ENCODE results near the gene BHLHE40.

BHLHE40 gene

DNA sequence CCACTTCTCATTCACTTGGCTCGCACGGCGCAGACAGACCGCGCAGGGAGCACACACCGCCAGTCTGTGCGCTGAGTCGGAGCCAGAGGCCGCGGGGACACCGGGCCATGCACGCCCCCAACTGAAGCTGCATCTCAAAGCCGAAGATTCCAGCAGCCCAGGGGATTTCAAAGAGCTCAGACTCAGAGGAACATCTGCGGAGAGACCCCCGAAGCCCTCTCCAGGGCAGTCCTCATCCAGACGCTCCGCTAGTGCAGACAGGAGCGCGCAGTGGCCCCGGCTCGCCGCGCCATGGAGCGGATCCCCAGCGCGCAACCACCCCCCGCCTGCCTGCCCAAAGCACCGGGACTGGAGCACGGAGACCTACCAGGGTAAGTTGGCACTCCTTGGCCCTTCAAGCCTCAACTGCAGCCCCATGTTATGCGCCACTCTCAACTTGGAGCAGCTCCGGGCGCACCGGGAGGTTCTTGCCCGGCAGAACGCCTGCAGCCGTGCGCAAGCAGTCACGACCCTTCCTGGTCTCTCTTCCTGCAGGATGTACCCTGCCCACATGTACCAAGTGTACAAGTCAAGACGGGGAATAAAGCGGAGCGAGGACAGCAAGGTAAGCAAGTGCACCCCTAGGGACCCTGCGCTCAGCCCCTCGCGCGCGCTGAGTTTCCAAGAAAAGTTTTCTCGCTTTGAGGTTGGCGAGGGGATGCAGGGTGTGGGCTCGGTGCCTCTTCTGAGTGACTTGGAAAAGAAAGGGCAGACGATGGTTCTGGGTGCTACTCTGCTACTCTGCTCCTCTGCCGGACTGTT, at the start of gene BHLHE40:
TSS of gene BHLHE40 (plus strand) at position 10 of the 801 bp plus-strand sequence. CDS start at position 292, 282 bp downstream.
- Histone ChIP-seq H3K27ac (ENCODE audit: low read depth, low read length) (peak within 1 kb of the TSS; percentile 100), H3K27me3 (ENCODE audit: control insufficient read depth in 1 of 2, insufficient read depth in 2 of 2, low read length in 2 of 2) (no peaks in the 10 kb centered on the region), H3K4me1 (ENCODE audit: insufficient read depth, low read length) (peaks cover 27% of the 10 kb centered on the region), H3K9me3 (ENCODE audit: low read length) (no peaks in the 10 kb centered on the region), H3K36me3 (ENCODE audit: insufficient read depth, low read length) (peaks cover 18% of the 10 kb centered on the region), H3K4me3 (ENCODE audit: low read depth in 1 of 2, low read length in 2 of 2) (peak within 1 kb of the TSS; percentile 77 to 95), H3K9ac (ENCODE audit: low read length) (peak within 1 kb of the TSS; percentile 97)

DNA sequence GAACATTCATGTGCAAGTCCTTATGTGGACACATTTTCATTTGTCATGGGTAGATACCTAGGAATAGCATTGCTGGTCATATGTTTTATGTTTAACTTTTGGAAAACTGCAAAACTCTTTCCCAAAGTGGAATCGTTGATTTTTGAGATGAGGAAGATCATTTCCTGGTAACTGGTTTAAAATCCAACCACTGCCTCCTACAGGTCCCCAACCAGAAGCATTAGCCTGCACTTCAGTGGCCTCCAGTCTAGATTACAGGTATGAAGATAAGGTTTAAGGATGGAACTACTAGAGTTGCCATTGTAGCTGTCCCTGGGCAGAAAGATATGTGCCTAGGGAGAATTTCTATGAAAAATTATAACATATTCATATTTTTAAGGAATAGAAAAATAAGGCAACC, 48.7 kb upstream of the BHLHE40 start:
- H3K4me3 ChIP-seq (ENCODE audit: low read depth in 1 of 2, low read length in 2 of 2), result no peak overlapping the region
- no peaks in the 10 kb centered on the region for H3K27me3 ChIP-seq (ENCODE audit: control insufficient read depth in 1 of 2, insufficient read depth in 2 of 2, low read length in 2 of 2)
- H3K27ac ChIP-seq (ENCODE audit: low read depth, low read length), result no peak overlapping the region
- no peak overlapping the region for H3K9ac ChIP-seq (ENCODE audit: low read length)
- no peaks in the 10 kb centered on the region for H3K9me3 ChIP-seq (ENCODE audit: low read length)
- H3K4me1 ChIP-seq (ENCODE audit: insufficient read depth, low read length), result no peaks in the 10 kb centered on the region
- H3K36me3 ChIP-seq (ENCODE audit: insufficient read depth, low read length), result no peaks in the 10 kb centered on the region

- H3K27me3 ChIP-seq (ENCODE audit: control insufficient read depth in 1 of 2, insufficient read depth in 2 of 2, low read length in 2 of 2), result no peaks in the 10 kb centered on the region
- H3K4me3 ChIP-seq (ENCODE audit: low read depth in 1 of 2, low read length in 2 of 2), result no peak overlapping the region
- no peak overlapping the region for H3K27ac ChIP-seq (ENCODE audit: low read depth, low read length)
- no peaks in the 10 kb centered on the region for H3K36me3 ChIP-seq (ENCODE audit: insufficient read depth, low read length)
- no peaks in the 10 kb centered on the region for H3K9me3 ChIP-seq (ENCODE audit: low read length)
- H3K4me1 ChIP-seq (ENCODE audit: insufficient read depth, low read length), result no peaks in the 10 kb centered on the region
- no peak overlapping the region for H3K9ac ChIP-seq (ENCODE audit: low read length)
Observed at GRCh38 chr3:4934050-4934449, 45.2 kb upstream of the BHLHE40 start.

GRCh38 chr3:4935347-4935746, 43.9 kb upstream of the BHLHE40 start:
- Histone ChIP-seq H3K27ac (ENCODE audit: low read depth, low read length) (no peak overlapping the region), H3K4me3 (ENCODE audit: low read depth in 1 of 2, low read length in 2 of 2) (no peak overlapping the region), H3K4me1 (ENCODE audit: insufficient read depth, low read length) (no peaks in the 10 kb centered on the region), H3K36me3 (ENCODE audit: insufficient read depth, low read length) (no peaks in the 10 kb centered on the region), H3K27me3 (ENCODE audit: control insufficient read depth in 1 of 2, insufficient read depth in 2 of 2, low read length in 2 of 2) (no peaks in the 10 kb centered on the region), H3K9me3 (ENCODE audit: low read length) (no peaks in the 10 kb centered on the region), H3K9ac (ENCODE audit: low read length) (no peak overlapping the region)

DNA sequence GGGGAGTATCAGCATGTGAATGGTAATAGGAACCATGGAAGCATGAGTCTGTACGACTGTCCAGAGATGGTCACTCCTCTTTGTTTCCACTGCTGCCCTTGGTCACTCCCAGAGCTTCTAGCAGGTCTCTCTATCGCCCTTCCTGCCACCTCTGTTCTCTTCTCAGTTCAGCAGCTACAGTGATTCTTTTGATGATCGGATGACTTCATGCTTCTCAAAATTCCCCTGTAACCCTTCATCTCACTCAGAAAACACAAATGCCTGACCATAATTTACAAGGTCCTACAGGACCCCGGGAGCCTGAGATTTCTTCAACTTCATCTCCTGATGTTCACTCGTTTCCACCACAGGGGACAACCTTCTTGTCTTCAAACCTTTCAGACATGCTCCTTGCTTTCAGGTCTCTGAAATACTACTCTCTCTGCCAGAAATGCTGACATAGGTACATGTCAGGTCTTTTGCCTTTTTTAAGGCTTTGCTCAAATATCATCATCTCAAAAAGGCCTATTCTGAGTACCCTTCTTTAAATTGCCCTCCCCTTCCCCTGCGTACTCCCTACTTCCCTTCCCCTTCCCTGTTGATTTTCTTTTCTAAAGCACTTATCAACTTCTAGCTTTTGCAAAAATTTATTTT, 42.1 kb upstream of the BHLHE40 start:
- Histone ChIP-seq H3K9ac (ENCODE audit: low read length) (no peak overlapping the region), H3K36me3 (ENCODE audit: insufficient read depth, low read length) (no peaks in the 10 kb centered on the region), H3K27ac (ENCODE audit: low read depth, low read length) (no peak overlapping the region), H3K9me3 (ENCODE audit: low read length) (no peaks in the 10 kb centered on the region), H3K27me3 (ENCODE audit: control insufficient read depth in 1 of 2, insufficient read depth in 2 of 2, low read length in 2 of 2) (no peaks in the 10 kb centered on the region), H3K4me1 (ENCODE audit: insufficient read depth, low read length) (no peaks in the 10 kb centered on the region), H3K4me3 (ENCODE audit: low read depth in 1 of 2, low read length in 2 of 2) (no peak overlapping the region)

GRCh38 chr3:4938281-4938982, 40.8 kb upstream of the BHLHE40 start:
- no peaks in the 10 kb centered on the region for H3K9me3 ChIP-seq (ENCODE audit: low read length)
- no peak overlapping the region for H3K9ac ChIP-seq (ENCODE audit: low read length)
- no peak overlapping the region for H3K27ac ChIP-seq (ENCODE audit: low read depth, low read length)
- no peaks in the 10 kb centered on the region for H3K36me3 ChIP-seq (ENCODE audit: insufficient read depth, low read length)
- no peaks in the 10 kb centered on the region for H3K4me1 ChIP-seq (ENCODE audit: insufficient read depth, low read length)
- H3K27me3 ChIP-seq (ENCODE audit: control insufficient read depth in 1 of 2, insufficient read depth in 2 of 2, low read length in 2 of 2), result no peaks in the 10 kb centered on the region
- H3K4me3 ChIP-seq (ENCODE audit: low read depth in 1 of 2, low read length in 2 of 2), result no peak overlapping the region

GRCh38 chr3:4939276-4939675, 40.0 kb upstream of the BHLHE40 start:
- Histone ChIP-seq H3K4me1 (ENCODE audit: insufficient read depth, low read length) (no peaks in the 10 kb centered on the region), H3K27ac (ENCODE audit: low read depth, low read length) (no peak overlapping the region), H3K9ac (ENCODE audit: low read length) (no peak overlapping the region), H3K27me3 (ENCODE audit: control insufficient read depth in 1 of 2, insufficient read depth in 2 of 2, low read length in 2 of 2) (no peaks in the 10 kb centered on the region), H3K9me3 (ENCODE audit: low read length) (no peaks in the 10 kb centered on the region), H3K36me3 (ENCODE audit: insufficient read depth, low read length) (no peaks in the 10 kb centered on the region), H3K4me3 (ENCODE audit: low read depth in 1 of 2, low read length in 2 of 2) (no peak overlapping the region)

- Histone ChIP-seq H3K27ac (ENCODE audit: low read depth, low read length) (no peak overlapping the region), H3K36me3 (ENCODE audit: insufficient read depth, low read length) (no peaks in the 10 kb centered on the region), H3K4me1 (ENCODE audit: insufficient read depth, low read length) (no peaks in the 10 kb centered on the region), H3K27me3 (ENCODE audit: control insufficient read depth in 1 of 2, insufficient read depth in 2 of 2, low read length in 2 of 2) (no peaks in the 10 kb centered on the region), H3K4me3 (ENCODE audit: low read depth in 1 of 2, low read length in 2 of 2) (no peak overlapping the region), H3K9me3 (ENCODE audit: low read length) (no peaks in the 10 kb centered on the region), H3K9ac (ENCODE audit: low read length) (no peak overlapping the region)
Observed at GRCh38 chr3:4940985-4941384, 38.3 kb upstream of the BHLHE40 start.

GRCh38 chr3:4943549-4943948, 35.7 kb upstream of the BHLHE40 start:
- H3K27me3 ChIP-seq (ENCODE audit: control insufficient read depth in 1 of 2, insufficient read depth in 2 of 2, low read length in 2 of 2), result no peaks in the 10 kb centered on the region

GRCh38 chr3:4945324-4945723, 33.9 kb upstream of the BHLHE40 start:
- Histone ChIP-seq H3K4me1 (ENCODE audit: insufficient read depth, low read length) (no peaks in the 10 kb centered on the region), H3K9me3 (ENCODE audit: low read length) (no peaks in the 10 kb centered on the region), H3K36me3 (ENCODE audit: insufficient read depth, low read length) (no peaks in the 10 kb centered on the region), H3K9ac (ENCODE audit: low read length) (no peak overlapping the region), H3K27me3 (ENCODE audit: control insufficient read depth in 1 of 2, insufficient read depth in 2 of 2, low read length in 2 of 2) (no peaks in the 10 kb centered on the region), H3K4me3 (ENCODE audit: low read depth in 1 of 2, low read length in 2 of 2) (no peak overlapping the region), H3K27ac (ENCODE audit: low read depth, low read length) (no peak overlapping the region)

More at GRCh38 chr3:4943549-4943948, 35.7 kb upstream of the BHLHE40 start:
- Histone ChIP-seq H3K36me3 (ENCODE audit: insufficient read depth, low read length) (no peaks in the 10 kb centered on the region), H3K4me3 (ENCODE audit: low read depth in 1 of 2, low read length in 2 of 2) (no peak overlapping the region), H3K9me3 (ENCODE audit: low read length) (no peaks in the 10 kb centered on the region), H3K4me1 (ENCODE audit: insufficient read depth, low read length) (no peaks in the 10 kb centered on the region), H3K9ac (ENCODE audit: low read length) (no peak overlapping the region), H3K27ac (ENCODE audit: low read depth, low read length) (no peak overlapping the region)

- H3K27me3 ChIP-seq (ENCODE audit: control insufficient read depth in 1 of 2, insufficient read depth in 2 of 2, low read length in 2 of 2), result no peaks in the 10 kb centered on the region
- no peak overlapping the region for H3K9ac ChIP-seq (ENCODE audit: low read length)
- H3K27ac ChIP-seq (ENCODE audit: low read depth, low read length), result no peak overlapping the region
- H3K4me3 ChIP-seq (ENCODE audit: low read depth in 1 of 2, low read length in 2 of 2), result no peak overlapping the region
- H3K36me3 ChIP-seq (ENCODE audit: insufficient read depth, low read length), result no peaks in the 10 kb centered on the region
- H3K9me3 ChIP-seq (ENCODE audit: low read length), result no peaks in the 10 kb centered on the region
- no peaks in the 10 kb centered on the region for H3K4me1 ChIP-seq (ENCODE audit: insufficient read depth, low read length)
Observed at GRCh38 chr3:4947028-4947427, 32.2 kb upstream of the BHLHE40 start.
